DOHH2 (cell line): Measurements from ENCODE around the gene PODXL2.

ENCODE experiments used
- H3F3A ChIP-seq: fragments of 200-600 bp; sonication (generic), shearing (Covaris generic); 2 replicates; pipeline ENCODE4 v1.6.0; 2016; ENCODE audit warnings: antibody characterized with exemption, mild to moderate bottlenecking; ENCODE audit not compliant: control insufficient read depth, insufficient read depth
- H3K27ac ChIP-seq: fragments of 200-600 bp; sonication (generic); 2 replicates; pipeline ENCODE4 v1.5.1; 2014; ENCODE audit warnings: low read depth, mild to moderate bottlenecking, low read length, moderate library complexity
- H3K27me3 ChIP-seq: fragments of 200-600 bp; sonication (generic); 2 replicates; pipeline ENCODE4 v1.6.1; 2014; ENCODE audit warnings: mild to moderate bottlenecking, low read length, mixed read lengths; ENCODE audit not compliant: control insufficient read depth
- H3K36me3 ChIP-seq: fragments of 200-600 bp; sonication (generic); 2 replicates; pipeline ENCODE4 v1.6.1; 2014; ENCODE audit warnings: mild to moderate bottlenecking, low read length, moderate library complexity, mixed read lengths; ENCODE audit not compliant: control insufficient read depth
- H3K4me1 ChIP-seq: fragments of 200-600 bp; sonication (generic); 2 replicates; pipeline ENCODE4 v1.6.1; 2014; ENCODE audit warnings: mild to moderate bottlenecking, low read length, mixed read lengths; ENCODE audit not compliant: control insufficient read depth
- H3K4me2 ChIP-seq: fragments of 200-600 bp; sonication (generic); 2 replicates; pipeline ENCODE4 v1.6.0; 2014; ENCODE audit warnings: mild to moderate bottlenecking, low read length, moderate library complexity
- H3K4me3 ChIP-seq: fragments of 200-600 bp; sonication (generic); 2 replicates; pipeline ENCODE4 v1.5.1; 2014; ENCODE audit warnings: mild to moderate bottlenecking, low read length, mixed read lengths
- H3K79me2 ChIP-seq: fragments of 200-600 bp; sonication (generic); 2 replicates; pipeline ENCODE4 v1.6.1; 2014; ENCODE audit warnings: mild to moderate bottlenecking, low read length, mixed read lengths; ENCODE audit not compliant: control insufficient read depth
- H3K9me2 ChIP-seq: fragments of 200-600 bp; sonication (generic); replicated peaks from 2 replicates; pipeline ENCODE4 v1.6.1; 2014; ENCODE audit warnings: mild to moderate bottlenecking, low read length, mixed read lengths; ENCODE audit not compliant: control insufficient read depth
- H3K9me3 ChIP-seq: fragments of 200-600 bp; sonication (generic); 2 replicates; pipeline ENCODE4 v1.6.1; 2014; ENCODE audit warnings: antibody characterized with exemption, low read length, mixed read lengths; ENCODE audit not compliant: control insufficient read depth, insufficient read depth
- H4K20me1 ChIP-seq: fragments of 200-600 bp; sonication (generic); 2 replicates; pipeline ENCODE4 v1.6.0; 2014; ENCODE audit warnings: low read depth, mild to moderate bottlenecking, antibody characterized with exemption, low read length, moderate library complexity; ENCODE audit not compliant: control insufficient read depth, insufficient read depth
- CTCF ChIP-seq: fragments of 200-600 bp; sonication (generic); IDR thresholded peaks from one replicate; pipeline ENCODE4 v1.5.1; 2014; ENCODE audit warnings: antibody characterized with exemption, mild to moderate bottlenecking, low read depth, low read length; ENCODE audit not compliant: poor library complexity, severe bottlenecking
- EZH2phosphoT487 ChIP-seq: fragments of 200-600 bp; sonication (generic); IDR thresholded peaks from 2 replicates; pipeline ENCODE4 v1.6.1; 2017; ENCODE audit warnings: borderline replicate concordance, mild to moderate bottlenecking, antibody characterized with exemption, low read length, moderate library complexity, mixed read lengths

The PODXL2 gene

DNA sequence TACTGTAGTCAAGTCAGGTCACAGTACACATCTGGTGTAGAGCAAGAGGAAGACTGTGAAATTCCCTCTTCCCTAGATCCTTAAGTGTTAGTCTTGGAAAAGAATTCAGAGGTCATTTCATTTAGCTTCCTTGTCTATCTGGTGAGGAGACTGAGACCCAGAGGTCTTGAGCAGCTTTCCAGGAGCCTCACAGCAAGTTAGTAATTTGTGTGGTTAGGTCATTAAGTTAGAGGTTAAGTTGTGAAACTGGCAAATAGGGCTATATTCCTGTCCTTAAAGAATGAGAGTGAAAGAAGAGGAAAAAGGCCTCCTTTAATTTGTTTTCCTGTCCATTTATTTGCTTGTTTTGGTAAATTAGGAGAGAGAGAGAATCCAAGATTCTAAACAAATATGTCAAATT, 9.0 kb downstream of the PODXL2 start:
- peaks cover 10% of the 10 kb centered on the region for H3K27me3 ChIP-seq
- H3K27ac ChIP-seq: no peak overlapping the region
- H3K9me2 ChIP-seq: no peaks in the 10 kb centered on the region
- TF ChIP-seq CTCF (no peak), EZH2phosphoT487 (no peak)
- no peaks in the 10 kb centered on the region for H3K9me3 ChIP-seq
- H3K79me2 ChIP-seq: no peaks in the 10 kb centered on the region
- no peaks in the 10 kb centered on the region for H3F3A ChIP-seq
- H3K4me3 ChIP-seq: no peak overlapping the region
- H3K36me3 ChIP-seq: no peaks in the 10 kb centered on the region
- no peaks in the 10 kb centered on the region for H4K20me1 ChIP-seq
- no peaks in the 10 kb centered on the region for H3K4me1 ChIP-seq
- no peak overlapping the region for H3K4me2 ChIP-seq

DNA sequence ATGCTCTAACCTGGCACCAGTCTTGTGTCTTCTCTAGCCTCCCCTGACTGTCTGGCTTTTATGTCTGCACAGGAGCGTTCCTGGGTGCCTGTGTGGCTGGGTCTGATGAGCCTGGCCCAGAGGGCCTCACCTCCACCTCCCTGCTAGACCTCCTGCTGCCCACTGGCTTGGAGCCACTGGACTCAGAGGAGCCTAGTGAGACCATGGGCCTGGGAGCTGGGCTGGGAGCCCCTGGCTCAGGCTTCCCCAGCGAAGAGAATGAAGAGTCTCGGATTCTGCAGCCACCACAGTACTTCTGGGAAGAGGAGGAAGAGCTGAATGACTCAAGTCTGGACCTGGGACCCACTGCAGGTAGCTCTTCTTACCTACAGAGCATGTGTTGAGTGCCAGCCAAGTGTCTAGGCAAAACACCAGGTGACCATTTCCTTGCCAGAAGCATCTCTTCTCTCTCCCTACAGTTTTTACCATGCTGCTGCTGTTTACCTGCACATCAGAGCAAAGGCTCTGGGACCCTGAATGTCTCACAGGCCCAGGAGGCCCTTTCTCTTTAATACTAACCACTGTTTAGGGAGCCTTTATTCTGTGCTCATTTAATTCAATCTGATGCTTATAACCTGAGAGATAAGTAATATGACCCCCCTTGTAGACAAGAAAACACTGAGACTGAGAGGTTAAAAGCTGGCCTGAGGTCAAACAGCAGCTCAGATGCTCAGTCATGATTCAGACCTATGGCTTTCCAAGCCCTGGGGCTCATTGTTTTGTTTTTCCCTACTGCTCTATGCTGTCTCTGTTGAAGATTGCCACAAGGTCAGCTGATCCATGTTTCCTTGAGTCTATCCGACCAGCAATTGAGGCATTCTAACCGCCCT, 10.4 kb downstream of the PODXL2 start:
- H3K4me3 ChIP-seq: no peak overlapping the region
- H3K9me3 ChIP-seq: no peaks in the 10 kb centered on the region
- H3F3A ChIP-seq: no peaks in the 10 kb centered on the region
- H3K9me2 ChIP-seq: no peaks in the 10 kb centered on the region
- TF ChIP-seq CTCF (no peak), EZH2phosphoT487 (no peak)
- no peaks in the 10 kb centered on the region for H3K36me3 ChIP-seq
- H4K20me1 ChIP-seq: no peaks in the 10 kb centered on the region
- peaks cover 3% of the 10 kb centered on the region for H3K4me1 ChIP-seq
- H3K79me2 ChIP-seq: no peaks in the 10 kb centered on the region
- peaks cover 11% of the 10 kb centered on the region for H3K27me3 ChIP-seq
- no peak overlapping the region for H3K27ac ChIP-seq
- H3K4me2 ChIP-seq: no peak overlapping the region

DNA sequence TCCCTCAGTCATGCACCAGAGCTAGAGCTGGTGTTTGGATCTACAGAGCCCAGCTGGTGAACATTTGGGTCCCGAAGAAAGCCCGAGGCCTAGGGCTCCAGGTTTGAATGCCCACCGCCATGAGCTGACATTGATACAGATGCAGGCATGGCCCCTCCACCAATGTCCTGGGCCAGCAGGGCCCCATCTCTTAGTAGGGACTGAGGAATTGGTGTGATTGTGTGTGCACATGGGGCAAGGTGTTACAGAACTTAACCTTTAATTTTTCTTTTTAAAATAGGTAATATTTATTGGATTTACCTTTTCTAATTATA, 11.0 kb downstream of the PODXL2 start:
- Histone ChIP-seq H4K20me1 (no peaks in the 10 kb centered on the region), H3K79me2 (no peaks in the 10 kb centered on the region), H3K27ac (no peak overlapping the region), H3K4me3 (no peak overlapping the region), H3F3A (no peaks in the 10 kb centered on the region), H3K9me2 (no peaks in the 10 kb centered on the region), H3K36me3 (no peaks in the 10 kb centered on the region), H3K9me3 (no peaks in the 10 kb centered on the region), H3K4me2 (no peak overlapping the region), H3K4me1 (peaks cover 7% of the 10 kb centered on the region), H3K27me3 (peaks cover 15% of the 10 kb centered on the region)
- TF ChIP-seq EZH2phosphoT487 (no peak), CTCF (no peak)
